ENCODE measurements around the gene SCGN.

The SCGN gene

GRCh38 chr6:25706314-25707014 is 54.4 kb downstream of the SCGN start:
- no peaks in the 10 kb centered on the region for H3K36me3 ChIP-seq (ENCODE audit: insufficient read depth, low read depth, low read length)
- H3K4me1 ChIP-seq (ENCODE audit: insufficient read depth, low read length) = no peaks in the 10 kb centered on the region
- H3K9me3 ChIP-seq (ENCODE audit: insufficient read depth, low read depth, low read length) = no peaks in the 10 kb centered on the region
- H3K4me3 ChIP-seq (ENCODE audit: low read length) = no peak overlapping the region
- no peak overlapping the region for H3K9ac ChIP-seq (ENCODE audit: low read depth, low read length)
- H3K27me3 ChIP-seq (ENCODE audit: insufficient read depth, low read length) = no peaks in the 10 kb centered on the region
- H3K27ac ChIP-seq (ENCODE audit: low read length) = no peak overlapping the region

- Histone ChIP-seq H3K27me3 (ENCODE audit: insufficient read depth, low read length) (no peaks in the 10 kb centered on the region), H3K27ac (ENCODE audit: low read length) (no peak overlapping the region), H3K4me3 (ENCODE audit: low read length) (no peak overlapping the region), H3K9ac (ENCODE audit: low read depth, low read length) (no peak overlapping the region), H3K36me3 (ENCODE audit: insufficient read depth, low read depth, low read length) (no peaks in the 10 kb centered on the region), H3K9me3 (ENCODE audit: insufficient read depth, low read depth, low read length) (no peaks in the 10 kb centered on the region), H3K4me1 (ENCODE audit: insufficient read depth, low read length) (no peaks in the 10 kb centered on the region)
Observed at GRCh38 chr6:25709761-25710160, 57.7 kb downstream of the SCGN start.

- Histone ChIP-seq H3K36me3 (ENCODE audit: insufficient read depth, low read depth, low read length) (no peaks in the 10 kb centered on the region), H3K9ac (ENCODE audit: low read depth, low read length) (no peak overlapping the region), H3K4me3 (ENCODE audit: low read length) (no peak overlapping the region), H3K27ac (ENCODE audit: low read length) (no peak overlapping the region), H3K4me1 (ENCODE audit: insufficient read depth, low read length) (no peaks in the 10 kb centered on the region), H3K9me3 (ENCODE audit: insufficient read depth, low read depth, low read length) (no peaks in the 10 kb centered on the region), H3K27me3 (ENCODE audit: insufficient read depth, low read length) (no peaks in the 10 kb centered on the region)
Observed at GRCh38 chr6:25710287-25710686, 58.3 kb downstream of the SCGN start.

GRCh38 chr6:25713824-25714223 is 61.8 kb downstream of the SCGN start:
- no peak overlapping the region for H3K9ac ChIP-seq (ENCODE audit: low read depth, low read length)
- no peaks in the 10 kb centered on the region for H3K9me3 ChIP-seq (ENCODE audit: insufficient read depth, low read depth, low read length)
- H3K27ac ChIP-seq (ENCODE audit: low read length) = no peak overlapping the region
- H3K36me3 ChIP-seq (ENCODE audit: insufficient read depth, low read depth, low read length) = no peaks in the 10 kb centered on the region
- no peak overlapping the region for H3K4me3 ChIP-seq (ENCODE audit: low read length)
- H3K27me3 ChIP-seq (ENCODE audit: insufficient read depth, low read length) = no peaks in the 10 kb centered on the region
- no peaks in the 10 kb centered on the region for H3K4me1 ChIP-seq (ENCODE audit: insufficient read depth, low read length)

- H3K9me3 ChIP-seq (ENCODE audit: insufficient read depth, low read depth, low read length) = no peaks in the 10 kb centered on the region
- H3K4me1 ChIP-seq (ENCODE audit: insufficient read depth, low read length) = no peaks in the 10 kb centered on the region
- no peak overlapping the region for H3K27ac ChIP-seq (ENCODE audit: low read length)
- H3K9ac ChIP-seq (ENCODE audit: low read depth, low read length) = no peak overlapping the region
- no peaks in the 10 kb centered on the region for H3K27me3 ChIP-seq (ENCODE audit: insufficient read depth, low read length)
- H3K36me3 ChIP-seq (ENCODE audit: insufficient read depth, low read depth, low read length) = no peaks in the 10 kb centered on the region
- no peak overlapping the region for H3K4me3 ChIP-seq (ENCODE audit: low read length)
Observed at GRCh38 chr6:25714765-25715164, 62.8 kb downstream of the SCGN start.

- Histone ChIP-seq H3K9ac (ENCODE audit: low read depth, low read length) (no peak overlapping the region), H3K4me3 (ENCODE audit: low read length) (no peak overlapping the region), H3K27me3 (ENCODE audit: insufficient read depth, low read length) (no peaks in the 10 kb centered on the region)
Observed at GRCh38 chr6:25715794-25716193, 63.8 kb downstream of the SCGN start.

GRCh38 chr6:25717866-25718740 is 66.1 kb downstream of the SCGN start:
- no peaks in the 10 kb centered on the region for H3K4me1 ChIP-seq (ENCODE audit: insufficient read depth, low read length)
- no peak overlapping the region for H3K27ac ChIP-seq (ENCODE audit: low read length)
- no peaks in the 10 kb centered on the region for H3K9me3 ChIP-seq (ENCODE audit: insufficient read depth, low read depth, low read length)
- no peak overlapping the region for H3K4me3 ChIP-seq (ENCODE audit: low read length)
- H3K36me3 ChIP-seq (ENCODE audit: insufficient read depth, low read depth, low read length) = no peaks in the 10 kb centered on the region
- no peak overlapping the region for H3K9ac ChIP-seq (ENCODE audit: low read depth, low read length)
- H3K27me3 ChIP-seq (ENCODE audit: insufficient read depth, low read length) = no peaks in the 10 kb centered on the region

More at GRCh38 chr6:25715794-25716193, 63.8 kb downstream of the SCGN start:
- Histone ChIP-seq H3K9me3 (ENCODE audit: insufficient read depth, low read depth, low read length) (no peaks in the 10 kb centered on the region), H3K4me1 (ENCODE audit: insufficient read depth, low read length) (no peaks in the 10 kb centered on the region), H3K36me3 (ENCODE audit: insufficient read depth, low read depth, low read length) (no peaks in the 10 kb centered on the region), H3K27ac (ENCODE audit: low read length) (no peak overlapping the region)

- Histone ChIP-seq H3K9me3 (ENCODE audit: insufficient read depth, low read depth, low read length) (no peaks in the 10 kb centered on the region), H3K4me1 (ENCODE audit: insufficient read depth, low read length) (no peaks in the 10 kb centered on the region), H3K4me3 (ENCODE audit: low read length) (no peak overlapping the region), H3K36me3 (ENCODE audit: insufficient read depth, low read depth, low read length) (no peaks in the 10 kb centered on the region), H3K27me3 (ENCODE audit: insufficient read depth, low read length) (no peaks in the 10 kb centered on the region), H3K9ac (ENCODE audit: low read depth, low read length) (no peak overlapping the region), H3K27ac (ENCODE audit: low read length) (no peak overlapping the region)
Observed at GRCh38 chr6:25726122-25726911, 74.3 kb downstream of the SCGN start.

- no peaks in the 10 kb centered on the region for H3K9me3 ChIP-seq (ENCODE audit: insufficient read depth, low read depth, low read length)
- H3K4me1 ChIP-seq (ENCODE audit: insufficient read depth, low read length) = no peaks in the 10 kb centered on the region
- H3K9ac ChIP-seq (ENCODE audit: low read depth, low read length) = no peak overlapping the region
- no peak overlapping the region for H3K4me3 ChIP-seq (ENCODE audit: low read length)
- H3K27ac ChIP-seq (ENCODE audit: low read length) = no peak overlapping the region
- H3K36me3 ChIP-seq (ENCODE audit: insufficient read depth, low read depth, low read length) = no peaks in the 10 kb centered on the region
- H3K27me3 ChIP-seq (ENCODE audit: insufficient read depth, low read length) = no peaks in the 10 kb centered on the region
Observed at GRCh38 chr6:25727028-25727427, 75.0 kb downstream of the SCGN start.

- Histone ChIP-seq H3K36me3 (ENCODE audit: insufficient read depth, low read depth, low read length) (no peaks in the 10 kb centered on the region), H3K4me3 (ENCODE audit: low read length) (no peak overlapping the region), H3K9ac (ENCODE audit: low read depth, low read length) (no peak overlapping the region), H3K9me3 (ENCODE audit: insufficient read depth, low read depth, low read length) (no peaks in the 10 kb centered on the region), H3K27me3 (ENCODE audit: insufficient read depth, low read length) (no peaks in the 10 kb centered on the region), H3K4me1 (ENCODE audit: insufficient read depth, low read length) (no peaks in the 10 kb centered on the region), H3K27ac (ENCODE audit: low read length) (no peak overlapping the region)
Observed at GRCh38 chr6:25730907-25731306, 78.9 kb downstream of the SCGN start.

- no peaks in the 10 kb centered on the region for H3K4me1 ChIP-seq (ENCODE audit: insufficient read depth, low read length)
- no peaks in the 10 kb centered on the region for H3K36me3 ChIP-seq (ENCODE audit: insufficient read depth, low read depth, low read length)
- H3K9me3 ChIP-seq (ENCODE audit: insufficient read depth, low read depth, low read length) = no peaks in the 10 kb centered on the region; the same call in 1 of the 2 replicates
- H3K9ac ChIP-seq (ENCODE audit: low read depth, low read length) = no peak overlapping the region
- no peak overlapping the region for H3K27ac ChIP-seq (ENCODE audit: low read length)
- H3K4me3 ChIP-seq (ENCODE audit: low read length) = no peak overlapping the region
- no peaks in the 10 kb centered on the region for H3K27me3 ChIP-seq (ENCODE audit: insufficient read depth, low read length)
Observed at GRCh38 chr6:25731721-25732120, 79.7 kb downstream of the SCGN start.
